ENCODE data around the gene POGZ.
"Not testable (repeated sequence)": the region's sequence is repeated elsewhere in the genome, so short reads cannot be mapped to it uniquely, and the experiment has no call there.

The POGZ gene

GRCh38 chr1:151408891-151409290, 50.4 kb downstream of the POGZ start:
- DNase-seq = no peak

- DNase-seq = no peak
Observed at GRCh38 chr1:151407304-151407703, 52.0 kb downstream of the POGZ start.

- no peak for DNase-seq
Observed at GRCh38 chr1:151406176-151406575, 53.1 kb downstream of the POGZ start.

- DNase-seq = no peak
Observed at GRCh38 chr1:151405187-151405951, 53.9 kb downstream of the POGZ start.

- no peak for DNase-seq
Observed at GRCh38 chr1:151403612-151404011, 55.7 kb downstream of the POGZ start.

GRCh38 chr1:151402764-151403163, 56.5 kb downstream of the POGZ start:
- DNase-seq = no peak

- no peak for DNase-seq
Observed at GRCh38 chr1:151401860-151402259, 57.4 kb downstream of the POGZ start.

- DNase-seq = no peak
Observed at GRCh38 chr1:151401125-151401788, 58.0 kb downstream of the POGZ start.

GRCh38 chr1:151399324-151400171, 59.7 kb downstream of the POGZ start, which contains the start of gene PSMB4:
PSMB4 (plus strand) TSS chr1:151399573; CDS start chr1:151399588, 15 bp downstream.
- peak; percentile 85 for DNase-seq

- DNase-seq = not testable (repeated sequence)
Observed at GRCh38 chr1:151396265-151396664, 63.0 kb downstream of the POGZ start.

- DNase-seq = no peak
Observed at GRCh38 chr1:151393583-151393982, 65.7 kb downstream of the POGZ start.

GRCh38 chr1:151391079-151391563, 68.2 kb downstream of the POGZ start:
- no peak for DNase-seq

- not testable (repeated sequence) for DNase-seq
Observed at GRCh38 chr1:151390221-151391078, 68.8 kb downstream of the POGZ start.

- no peak for DNase-seq
Observed at GRCh38 chr1:151386002-151386401, 73.3 kb downstream of the POGZ start.

GRCh38 chr1:151384584-151384983, 74.7 kb downstream of the POGZ start:
- DNase-seq = no peak

- no peak for DNase-seq
Observed at GRCh38 chr1:151377150-151377884, 82.0 kb downstream of the POGZ start.

GRCh38 chr1:151373196-151373595, 86.1 kb downstream of the POGZ start:
- DNase-seq = no peak

GRCh38 chr1:151372058-151372934, 87.0 kb downstream of the POGZ start, which contains the start of gene SELENBP1:
SELENBP1 (minus strand) TSS chr1:151372705; CDS start chr1:151372641, 64 bp downstream.
- peak; percentile 84 for DNase-seq

- DNase-seq = peak; percentile 60
Observed at GRCh38 chr1:151371370-151372057, 87.8 kb downstream of the POGZ start.
